Activated naive CD4-positive, alpha-beta T cell treated with anti-CD3 and anti-CD28 coated beads, Interleukin-2, amount 10 ng/mL, durations not matched to agents 7 days and 5 days (primary cell): ENCODE data around the gene CLCN6.
"Not testable (repeated sequence)": the region's sequence is repeated elsewhere in the genome, so short reads cannot be mapped to it uniquely, and the experiment has no call there.

ENCODE experiments used
- CTCF ChIA-PET: fragments of 350-600 bp; sonication (Branson Sonifier 250); formaldehyde crosslinking; loops from one replicate; lab custom pipeline; 2021; ENCODE audit warnings: antibody characterized with exemption; lab: Charles Lee
- DNase-seq: peaks from one replicate; pipeline ENCODE4 v3.0.0-alpha.2; 2020
- H3K27ac Mint-ChIP-seq: one replicate; pipeline ENCODE4 v1.8.0; 2021; ENCODE audit warnings: mild to moderate bottlenecking, moderate library complexity, mixed read lengths
- H3K27me3 Mint-ChIP-seq: one replicate; pipeline ENCODE4 v1.8.0; 2021; ENCODE audit warnings: mild to moderate bottlenecking, mixed read lengths
- H3K36me3 Mint-ChIP-seq: one replicate; pipeline ENCODE4 v1.8.0; 2021; ENCODE audit warnings: mixed read lengths
- H3K4me1 Mint-ChIP-seq: one replicate; pipeline ENCODE4 v1.8.0; 2021; ENCODE audit warnings: mixed read lengths
- H3K4me3 Mint-ChIP-seq: one replicate; pipeline ENCODE4 v1.8.0; 2021; ENCODE audit warnings: mild to moderate bottlenecking, moderate library complexity, mixed read lengths
- H3K9me3 Mint-ChIP-seq: one replicate; pipeline ENCODE4 v1.8.0; 2021; ENCODE audit warnings: mixed read lengths

The CLCN6 gene

GRCh38 chr1:11795238-11795890 lies 10.6 kb upstream of the CLCN6 start:
- no peaks in the 10 kb centered on the region for H3K4me1 Mint-ChIP-seq
- H3K27me3 Mint-ChIP-seq = no peaks in the 10 kb centered on the region
- H3K27ac Mint-ChIP-seq = no peak overlapping the region
- peaks cover 17% of the 10 kb centered on the region for H3K36me3 Mint-ChIP-seq
- DNase-seq = no peak
- no peaks in the 10 kb centered on the region for H3K9me3 Mint-ChIP-seq
- H3K4me3 Mint-ChIP-seq = no peak overlapping the region
- CTCF ChIA-PET = interaction anchor here (0.8 to 2.3 kb wide), 2 partner anchors 8 to 10 kb away, joined by 3 to 7 read pairs; no protein-coding TSS in a partner anchor

DNA sequence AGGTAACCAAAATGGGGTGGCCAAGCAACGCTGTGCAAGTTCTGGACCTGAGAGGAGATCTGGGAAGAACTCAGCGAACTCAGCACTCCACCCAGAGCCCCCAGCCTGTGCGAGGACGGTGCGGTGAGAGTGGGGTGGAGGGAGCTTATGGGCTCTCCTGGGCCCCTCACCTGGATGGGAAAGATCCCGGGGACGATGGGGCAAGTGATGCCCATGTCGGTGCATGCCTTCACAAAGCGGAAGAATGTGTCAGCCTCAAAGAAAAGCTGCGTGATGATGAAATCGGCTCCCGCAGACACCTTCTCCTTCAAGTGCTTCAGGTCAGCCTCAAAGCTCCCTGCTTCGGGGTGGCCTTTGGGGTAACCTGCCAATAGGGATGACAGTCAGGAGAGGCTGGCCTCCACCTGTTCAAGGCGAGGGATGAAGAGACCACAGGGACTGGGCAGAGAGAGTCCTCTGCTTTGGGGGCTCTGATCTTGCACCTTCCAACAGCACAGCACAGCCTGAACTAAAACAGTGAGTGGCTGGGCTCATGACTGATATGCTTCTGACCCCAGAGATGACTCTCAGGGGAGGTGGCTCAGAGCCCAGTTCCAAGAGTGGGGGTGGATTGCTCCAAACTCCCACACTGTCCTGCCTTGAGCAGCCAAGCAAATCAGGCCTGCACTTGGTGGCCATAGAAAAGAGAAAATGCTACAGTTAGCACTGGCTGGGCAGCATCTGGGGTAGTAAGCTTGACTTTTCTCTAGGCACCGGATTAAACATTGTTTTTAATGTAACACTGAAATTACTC lies 9.8 kb upstream of the CLCN6 start:
- no peak for DNase-seq
- CTCF ChIA-PET = interaction anchor here (2.3 kb wide), 1 partner anchor 11 kb away, joined by 7 read pairs; no protein-coding TSS in a partner anchor
- Mint-ChIP-seq H3K27ac (no peak overlapping the region), H3K4me1 (no peaks in the 10 kb centered on the region), H3K9me3 (no peaks in the 10 kb centered on the region), H3K4me3 (no peak overlapping the region), H3K36me3 (peaks cover 25% of the 10 kb centered on the region), H3K27me3 (no peaks in the 10 kb centered on the region)

DNA sequence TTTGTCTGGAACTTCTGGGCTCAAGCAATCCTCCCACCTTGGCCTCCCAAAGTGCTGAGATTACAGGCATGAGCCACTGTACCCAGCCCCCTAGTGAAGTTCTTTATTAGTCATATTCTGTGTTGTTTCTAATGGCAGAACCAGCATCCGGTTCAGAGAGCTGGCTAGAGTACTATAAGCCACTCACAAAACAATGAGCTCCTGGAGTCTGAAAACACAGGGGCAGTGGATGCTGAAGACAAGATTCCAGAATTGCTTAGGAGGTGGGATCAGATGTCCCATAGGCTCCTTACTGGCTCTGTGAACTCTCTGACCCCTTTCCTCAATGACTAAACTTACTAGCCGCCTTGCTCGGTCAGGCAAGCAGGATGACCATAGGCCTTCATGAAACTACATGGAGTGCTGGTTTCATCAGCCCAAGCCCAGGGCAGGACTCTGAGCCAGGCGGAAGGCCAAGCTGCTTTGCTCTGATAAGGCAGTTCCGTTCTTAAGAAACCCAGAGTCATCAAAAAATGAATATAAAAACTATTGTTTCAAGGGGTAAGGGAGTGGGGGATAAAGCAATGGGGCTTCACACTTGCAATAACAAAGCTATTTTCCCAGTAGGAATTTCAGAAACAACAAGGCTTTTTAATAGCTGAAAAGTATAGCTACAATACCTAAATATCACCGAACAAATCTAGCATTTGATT lies 8.3 kb upstream of the CLCN6 start:
- H3K27me3 Mint-ChIP-seq = no peaks in the 10 kb centered on the region
- no peak for DNase-seq
- peaks cover 31% of the 10 kb centered on the region for H3K36me3 Mint-ChIP-seq
- no peaks in the 10 kb centered on the region for H3K9me3 Mint-ChIP-seq
- no peak overlapping the region for H3K27ac Mint-ChIP-seq
- peaks cover 11% of the 10 kb centered on the region for H3K4me1 Mint-ChIP-seq
- CTCF ChIA-PET = interaction anchor here (1.0 to 1.3 kb wide), 2 partner anchors 12 to 110 kb away, joined by 3 to 4 read pairs; no protein-coding TSS in a partner anchor
- H3K4me3 Mint-ChIP-seq = no peak overlapping the region

DNA sequence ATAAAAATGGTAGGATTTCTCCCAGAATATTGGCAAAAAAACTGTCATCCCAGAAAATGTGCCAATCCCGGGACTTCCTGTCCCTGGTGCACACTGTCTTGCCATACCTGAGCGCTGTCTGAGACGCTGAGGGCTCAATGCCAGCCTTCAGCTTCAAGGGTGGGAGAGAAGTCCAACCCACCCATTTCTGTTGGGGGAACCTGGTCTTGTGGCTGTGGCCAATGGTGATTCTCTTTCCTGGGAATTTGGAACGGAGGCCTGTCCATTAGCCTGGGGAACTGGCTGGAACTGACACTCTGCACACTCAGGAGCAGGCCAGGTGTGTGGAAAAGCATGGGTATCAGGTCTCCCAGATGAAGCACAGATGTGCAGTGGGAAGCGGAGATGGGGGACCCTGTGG lies 6.9 kb upstream of the CLCN6 start:
- peaks cover 36% of the 10 kb centered on the region for H3K36me3 Mint-ChIP-seq

GRCh38 chr1:11799896-11800295 lies 6.1 kb upstream of the CLCN6 start:
- no peak overlapping the region for H3K4me3 Mint-ChIP-seq
- H3K36me3 Mint-ChIP-seq = peaks cover 36% of the 10 kb centered on the region
- DNase-seq = no peak
- no peaks in the 10 kb centered on the region for H3K9me3 Mint-ChIP-seq
- CTCF ChIA-PET = no interaction called here
- H3K4me1 Mint-ChIP-seq = peaks cover 32% of the 10 kb centered on the region
- H3K27ac Mint-ChIP-seq = no peak overlapping the region
- H3K27me3 Mint-ChIP-seq = no peaks in the 10 kb centered on the region

More for the DNA sequence above, 6.9 kb upstream of the CLCN6 start:
- H3K27me3 Mint-ChIP-seq = no peaks in the 10 kb centered on the region
- CTCF ChIA-PET = no interaction called here
- H3K4me3 Mint-ChIP-seq = no peak overlapping the region
- no peaks in the 10 kb centered on the region for H3K9me3 Mint-ChIP-seq
- no peak overlapping the region for H3K27ac Mint-ChIP-seq
- DNase-seq = no peak
- peaks cover 25% of the 10 kb centered on the region for H3K4me1 Mint-ChIP-seq

GRCh38 chr1:11800391-11800755 lies 5.6 kb upstream of the CLCN6 start:
- H3K4me1 Mint-ChIP-seq = peaks cover 36% of the 10 kb centered on the region
- no peaks in the 10 kb centered on the region for H3K27me3 Mint-ChIP-seq
- no peaks in the 10 kb centered on the region for H3K9me3 Mint-ChIP-seq
- CTCF ChIA-PET = no interaction called here
- H3K36me3 Mint-ChIP-seq = peaks cover 33% of the 10 kb centered on the region
- no peak for DNase-seq
- H3K27ac Mint-ChIP-seq = no peak overlapping the region
- H3K4me3 Mint-ChIP-seq = no peak overlapping the region

DNA sequence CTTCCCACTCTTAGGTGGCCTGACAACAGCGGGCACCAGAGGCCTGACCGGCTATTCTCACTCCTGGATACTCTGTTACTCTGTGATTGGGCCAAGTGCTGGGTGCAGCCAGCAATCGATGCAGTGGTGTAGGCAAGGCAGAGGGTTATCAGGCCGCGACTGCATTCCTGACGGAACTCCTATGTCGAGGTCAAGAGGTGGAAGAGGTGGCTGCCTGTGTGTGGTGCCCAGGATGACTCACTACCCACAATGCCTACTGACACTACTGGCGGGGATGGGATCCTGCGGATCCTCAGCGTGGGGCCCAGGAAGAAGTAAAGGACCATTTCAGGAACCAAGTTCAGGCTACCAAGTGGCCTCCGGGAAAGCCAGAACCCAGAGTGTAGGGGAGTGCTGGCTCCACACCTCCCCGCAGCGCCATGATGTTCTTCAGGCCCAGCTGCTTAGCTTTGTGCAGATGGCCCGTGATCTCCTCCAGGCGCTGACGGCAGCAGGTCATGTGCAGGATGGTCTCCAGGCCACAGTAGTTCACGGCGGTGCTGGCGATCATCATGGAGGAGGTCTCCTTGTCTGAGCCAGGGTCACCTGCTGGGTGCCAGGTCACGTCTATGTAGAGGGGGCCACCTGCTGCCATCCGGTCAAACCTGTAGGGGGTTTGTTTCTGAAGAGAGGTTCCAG lies 5.1 kb upstream of the CLCN6 start:
- DNase-seq = no peak
- CTCF ChIA-PET = no interaction called here
- Mint-ChIP-seq H3K27ac (no peak overlapping the region), H3K36me3 (peaks cover 28% of the 10 kb centered on the region), H3K4me3 (no peak overlapping the region), H3K4me1 (peaks cover 36% of the 10 kb centered on the region), H3K27me3 (no peaks in the 10 kb centered on the region), H3K9me3 (no peaks in the 10 kb centered on the region)

- Mint-ChIP-seq H3K36me3 (peaks cover 25% of the 10 kb centered on the region), H3K9me3 (no peaks in the 10 kb centered on the region), H3K4me1 (peaks cover 51% of the 10 kb centered on the region), H3K27me3 (no peaks in the 10 kb centered on the region), H3K27ac (peak overlapping the region; percentile 86), H3K4me3 (peak overlapping the region; percentile 88)
- CTCF ChIA-PET = interaction anchor here (2.3 kb wide), 1 partner anchor 17 kb away, joined by 7 read pairs; no protein-coding TSS in a partner anchor
- peak; percentile 35 for DNase-seq
These were observed 3.4 kb upstream of the CLCN6 start for GRCh38 chr1:11802616-11802972.

DNA sequence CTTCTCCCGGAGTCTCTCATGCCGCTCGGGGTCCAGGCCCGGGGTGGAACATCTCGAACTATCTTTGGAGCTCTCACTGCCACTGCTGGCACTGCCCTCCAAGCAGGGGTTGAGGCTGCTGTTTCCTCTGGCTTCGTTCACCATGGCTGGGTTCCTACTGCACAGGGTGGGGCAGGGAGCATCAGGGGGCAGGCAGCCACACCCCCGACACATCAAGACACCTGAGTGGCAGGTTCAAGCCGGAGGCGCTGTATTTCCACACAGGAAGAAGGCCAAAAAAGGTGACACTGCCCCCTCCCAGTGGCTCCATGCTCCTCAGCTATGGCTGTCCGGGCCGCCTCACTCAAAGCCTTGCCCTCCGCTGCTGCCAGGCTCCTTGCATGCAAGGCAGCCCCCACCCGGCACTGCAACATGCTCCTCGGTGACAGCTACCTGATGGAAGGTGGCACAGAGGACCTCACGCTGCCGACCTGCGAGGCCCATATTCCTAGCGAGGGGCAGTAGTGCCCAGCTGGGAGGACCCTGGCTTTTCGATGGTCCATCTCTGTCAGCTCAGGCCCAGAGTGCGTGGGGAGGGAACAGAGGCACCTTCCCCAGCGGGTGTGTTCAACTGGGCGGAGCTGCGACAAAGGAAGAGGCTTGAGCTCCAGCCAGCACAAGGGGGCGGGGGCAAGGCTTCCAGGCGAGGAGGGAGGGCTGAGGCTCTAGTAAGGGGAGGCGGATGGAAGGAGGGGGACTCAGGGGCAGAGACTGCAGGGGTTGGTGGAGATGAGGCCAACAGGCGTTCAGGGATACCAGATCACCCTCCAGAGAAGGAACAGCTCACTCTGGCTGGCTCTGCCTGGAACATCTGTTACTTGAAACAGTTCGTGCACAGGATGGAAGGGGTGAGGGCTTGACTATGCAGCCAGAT lies 2.8 kb upstream of the CLCN6 start:
- H3K27ac Mint-ChIP-seq = peak overlapping the region; percentile 86
- DNase-seq = peak; percentile 91
- CTCF ChIA-PET = interaction anchor here (1.4 to 2.3 kb wide), 2 partner anchors 18 to 19 kb away, joined by 4 to 7 read pairs; no protein-coding TSS in a partner anchor
- H3K9me3 Mint-ChIP-seq = no peaks in the 10 kb centered on the region
- no peaks in the 10 kb centered on the region for H3K27me3 Mint-ChIP-seq
- peaks cover 57% of the 10 kb centered on the region for H3K4me1 Mint-ChIP-seq
- peaks cover 29% of the 10 kb centered on the region for H3K36me3 Mint-ChIP-seq
- H3K4me3 Mint-ChIP-seq = peak overlapping the region; percentile 88

- Mint-ChIP-seq H3K27ac (peak overlapping the region; percentile 86), H3K4me1 (peaks cover 63% of the 10 kb centered on the region), H3K36me3 (peaks cover 34% of the 10 kb centered on the region), H3K4me3 (peak overlapping the region; percentile 88)
- DNase-seq, H3K27me3 Mint-ChIP-seq, H3K9me3 Mint-ChIP-seq: not testable (repeated sequence)
- CTCF ChIA-PET = interaction anchor here (1.4 to 2.3 kb wide), 2 partner anchors 19 to 20 kb away, joined by 4 to 7 read pairs; no protein-coding TSS in a partner anchor
These were observed 1.9 kb upstream of the CLCN6 start for GRCh38 chr1:11803924-11804665.

GRCh38 chr1:11804666-11805421 lies 1.1 kb upstream of the CLCN6 start:
- Mint-ChIP-seq H3K27ac (peak overlapping the region; percentile 85), H3K4me1 (peaks cover 67% of the 10 kb centered on the region), H3K9me3 (no peaks in the 10 kb centered on the region), H3K27me3 (no peaks in the 10 kb centered on the region), H3K4me3 (peak overlapping the region; percentile 88), H3K36me3 (peaks cover 36% of the 10 kb centered on the region)
- DNase-seq = peak; percentile 52
- CTCF ChIA-PET = interaction anchor here (2.3 kb wide), 1 partner anchor 20 kb away, joined by 7 read pairs; no protein-coding TSS in a partner anchor
